Loucy (cell line): ENCODE measurements around the gene PHTF2.

Experiments used
- H2AFZ ChIP-seq: fragments of 200-600 bp; sonication (generic); 2 replicates; pipeline ENCODE4 v1.6.0; 2016; ENCODE audit warnings: antibody characterized with exemption, mild to moderate bottlenecking, low read length, moderate library complexity
- H3F3A ChIP-seq: fragments of 200-600 bp; 2 replicates; pipeline ENCODE4 v1.6.0; 2016; ENCODE audit warnings: antibody characterized with exemption, low read depth, mild to moderate bottlenecking
- H3K27me3 ChIP-seq: fragments of 200-600 bp; sonication (generic); 2 replicates; pipeline ENCODE4 v1.6.1; 2014; ENCODE audit warnings: low read length, mild to moderate bottlenecking; ENCODE audit not compliant: insufficient read depth, poor library complexity, severe bottlenecking
- H3K36me3 ChIP-seq: fragments of 200-600 bp; sonication (generic); 2 replicates; pipeline ENCODE4 v1.6.1; 2016; ENCODE audit warnings: low read length; ENCODE audit not compliant: insufficient read depth
- H3K4me1 ChIP-seq: fragments of 200-600 bp; sonication (generic); 2 replicates; pipeline ENCODE4 v1.5.1; 2014; ENCODE audit warnings: low read length, mild to moderate bottlenecking; ENCODE audit not compliant: insufficient read depth, poor library complexity, severe bottlenecking
- H3K4me2 ChIP-seq: fragments of 200-600 bp; sonication (generic); 2 replicates; pipeline ENCODE4 v1.6.0; 2014; ENCODE audit warnings: antibody characterized with exemption, low read length, low read depth, mild to moderate bottlenecking; ENCODE audit not compliant: poor library complexity, severe bottlenecking
- H3K4me3 ChIP-seq: fragments of 200-600 bp; sonication (generic); 2 replicates; pipeline ENCODE4 v1.5.1; 2014; ENCODE audit warnings: low read length, mild to moderate bottlenecking, mixed read lengths; ENCODE audit not compliant: poor library complexity, severe bottlenecking
- H3K79me2 ChIP-seq: fragments of 200-600 bp; sonication (generic); 2 replicates; pipeline ENCODE4 v1.6.1; 2014; ENCODE audit warnings: low read length; ENCODE audit not compliant: insufficient read depth
- H3K9ac ChIP-seq: fragments of 200-600 bp; sonication (generic); 2 replicates; pipeline ENCODE4 v1.6.0; 2014; ENCODE audit warnings: mild to moderate bottlenecking, low read depth, low read length, moderate library complexity; ENCODE audit not compliant: poor library complexity, severe bottlenecking
- H3K9me2 ChIP-seq: fragments of 200-600 bp; sonication (generic); replicated peaks from 2 replicates; pipeline ENCODE4 v1.6.1; 2016; ENCODE audit warnings: low read depth, low read length, mixed read lengths
- H3K9me3 ChIP-seq: fragments of 200-600 bp; sonication (generic); 2 replicates; pipeline ENCODE4 v1.6.1; 2014; ENCODE audit warnings: mild to moderate bottlenecking, antibody characterized with exemption, low read length, low read depth; ENCODE audit not compliant: insufficient read depth
- H4K20me1 ChIP-seq: fragments of 200-600 bp; sonication (generic); 2 replicates; pipeline ENCODE4 v1.6.0; 2014; ENCODE audit warnings: antibody characterized with exemption, low read length, mild to moderate bottlenecking; ENCODE audit not compliant: insufficient read depth, poor library complexity, severe bottlenecking
- EZH2phosphoT487 ChIP-seq: fragments of 200-600 bp; IDR thresholded peaks from 2 replicates; pipeline ENCODE4 v1.6.1; 2018; ENCODE audit warnings: antibody characterized with exemption, mild to moderate bottlenecking, moderate library complexity, borderline replicate concordance
- TF ChIP-seq, protein P1 (sequence below): fragments of 200-600 bp; sonication (generic); conservative IDR thresholded peaks from 2 replicates; pipeline ENCODE4 v1.5.1; 2014; ENCODE audit warnings: mild to moderate bottlenecking, antibody characterized with exemption, low read length

The PHTF2 gene

DNA sequence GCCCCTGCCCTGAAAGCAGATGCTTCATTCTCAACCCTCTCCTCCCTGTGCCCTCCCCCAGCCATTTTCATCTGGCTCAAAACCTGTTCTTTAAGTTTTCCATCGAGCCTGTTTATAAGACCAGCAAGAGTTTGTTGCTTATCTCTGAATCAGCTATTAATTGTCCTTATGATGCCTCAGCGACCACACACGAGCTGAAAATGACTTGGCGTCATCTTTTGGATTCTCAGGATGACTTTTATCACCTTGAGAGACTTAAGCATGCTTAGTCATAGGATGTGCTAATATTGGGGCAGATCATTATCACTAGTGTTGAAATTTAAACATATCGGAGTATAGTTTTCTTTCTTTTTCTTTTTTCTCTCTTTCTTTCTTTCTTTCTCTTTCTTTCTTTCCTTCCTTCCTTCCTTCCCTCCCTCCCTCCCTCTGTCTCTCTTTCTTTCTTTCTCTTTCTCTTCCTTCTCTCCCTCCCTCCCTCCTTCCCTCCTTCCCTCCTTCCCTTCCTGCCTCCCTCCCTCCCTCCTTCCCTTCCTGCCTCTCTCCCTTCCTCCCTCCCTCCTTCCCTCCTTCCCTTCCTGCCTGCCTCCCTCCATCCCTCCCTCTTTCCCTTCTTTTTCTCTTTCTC, 184.5 kb downstream of the PHTF2 start:
- H3K27me3 ChIP-seq: no peaks in the 10 kb centered on the region
- no peaks in the 10 kb centered on the region for H3F3A ChIP-seq
- H3K36me3 ChIP-seq: no peaks in the 10 kb centered on the region
- no peak overlapping the region for H3K4me2 ChIP-seq
- no peak overlapping the region for H2AFZ ChIP-seq
- H3K79me2 ChIP-seq: no peaks in the 10 kb centered on the region
- no peaks in the 10 kb centered on the region for H4K20me1 ChIP-seq
- no peaks in the 10 kb centered on the region for H3K9me3 ChIP-seq
- no peaks in the 10 kb centered on the region for H3K9me2 ChIP-seq
- no peak overlapping the region for H3K9ac ChIP-seq
- H3K4me3 ChIP-seq: no peak overlapping the region
- TF ChIP-seq EZH2phosphoT487: no peak
- TF ChIP-seq, protein P1, sequence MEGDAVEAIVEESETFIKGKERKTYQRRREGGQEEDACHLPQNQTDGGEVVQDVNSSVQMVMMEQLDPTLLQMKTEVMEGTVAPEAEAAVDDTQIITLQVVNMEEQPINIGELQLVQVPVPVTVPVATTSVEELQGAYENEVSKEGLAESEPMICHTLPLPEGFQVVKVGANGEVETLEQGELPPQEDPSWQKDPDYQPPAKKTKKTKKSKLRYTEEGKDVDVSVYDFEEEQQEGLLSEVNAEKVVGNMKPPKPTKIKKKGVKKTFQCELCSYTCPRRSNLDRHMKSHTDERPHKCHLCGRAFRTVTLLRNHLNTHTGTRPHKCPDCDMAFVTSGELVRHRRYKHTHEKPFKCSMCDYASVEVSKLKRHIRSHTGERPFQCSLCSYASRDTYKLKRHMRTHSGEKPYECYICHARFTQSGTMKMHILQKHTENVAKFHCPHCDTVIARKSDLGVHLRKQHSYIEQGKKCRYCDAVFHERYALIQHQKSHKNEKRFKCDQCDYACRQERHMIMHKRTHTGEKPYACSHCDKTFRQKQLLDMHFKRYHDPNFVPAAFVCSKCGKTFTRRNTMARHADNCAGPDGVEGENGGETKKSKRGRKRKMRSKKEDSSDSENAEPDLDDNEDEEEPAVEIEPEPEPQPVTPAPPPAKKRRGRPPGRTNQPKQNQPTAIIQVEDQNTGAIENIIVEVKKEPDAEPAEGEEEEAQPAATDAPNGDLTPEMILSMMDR: no peak
- no peaks in the 10 kb centered on the region for H3K4me1 ChIP-seq

DNA sequence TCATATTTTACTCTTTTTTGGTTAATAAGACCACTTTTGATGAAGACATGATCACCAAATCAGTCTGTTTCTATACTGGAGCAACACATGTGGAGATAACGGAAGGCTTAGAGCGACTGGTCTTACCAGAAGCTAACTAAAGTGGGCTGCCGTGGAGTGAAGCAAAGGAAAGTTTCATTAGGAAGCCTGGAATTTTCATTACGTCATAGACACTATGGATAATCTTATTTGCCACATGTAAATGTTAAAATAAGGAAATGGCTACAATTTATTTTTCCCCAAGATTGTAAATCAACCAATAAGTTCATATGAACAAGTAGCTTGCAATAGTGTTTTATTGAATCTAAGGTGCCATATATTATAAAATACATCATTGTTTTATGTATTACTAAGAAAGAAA, 185.4 kb downstream of the PHTF2 start:
- Histone ChIP-seq H3K4me3 (no peak overlapping the region), H4K20me1 (no peaks in the 10 kb centered on the region), H3K27me3 (no peaks in the 10 kb centered on the region), H3K4me2 (no peak overlapping the region), H2AFZ (no peak overlapping the region), H3K9me3 (no peaks in the 10 kb centered on the region), H3K36me3 (no peaks in the 10 kb centered on the region), H3K9ac (no peak overlapping the region), H3F3A (no peaks in the 10 kb centered on the region), H3K9me2 (no peaks in the 10 kb centered on the region), H3K79me2 (no peaks in the 10 kb centered on the region), H3K4me1 (no peaks in the 10 kb centered on the region)
- no peak for TF ChIP-seq EZH2phosphoT487
- TF ChIP-seq, protein P1: no peak

DNA sequence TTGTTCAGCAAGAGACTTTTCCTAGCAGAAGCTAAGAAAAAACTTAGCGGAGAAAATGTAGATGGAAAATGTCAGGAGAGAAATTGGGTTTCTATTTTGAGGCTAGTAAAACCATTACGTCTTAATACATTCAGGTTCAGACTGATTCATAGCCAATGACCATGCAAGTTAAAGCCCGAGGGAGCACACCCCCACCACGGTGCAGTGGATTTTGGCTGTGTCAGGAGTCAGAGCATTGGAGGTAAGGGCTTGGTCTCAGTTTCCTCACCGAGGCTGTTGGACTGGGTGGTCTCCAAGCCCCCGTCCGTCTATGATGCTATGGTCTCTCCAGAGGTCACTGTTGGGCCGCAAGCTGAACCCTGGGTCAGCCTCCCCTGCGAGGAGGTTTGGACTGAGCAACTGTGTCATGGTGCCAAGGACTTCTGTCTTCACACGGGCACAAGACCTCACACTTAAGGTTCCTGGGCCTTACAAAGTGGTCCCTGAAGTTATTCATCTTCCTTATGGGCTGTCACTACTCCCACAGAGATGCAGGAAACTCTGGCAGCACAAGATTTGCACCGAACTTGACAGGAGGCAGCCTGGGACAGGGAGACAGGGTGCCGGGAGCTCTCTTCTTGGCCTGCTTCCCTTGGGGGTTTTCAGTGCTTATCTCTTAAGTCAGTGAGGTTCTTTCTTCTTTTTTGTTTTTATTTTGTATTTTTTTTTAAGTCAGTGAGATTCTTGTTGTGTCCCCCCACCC, 186.8 kb downstream of the PHTF2 start:
- H3K4me3 ChIP-seq: no peak overlapping the region

More for the DNA sequence above, 186.8 kb downstream of the PHTF2 start:
- no peaks in the 10 kb centered on the region for H3F3A ChIP-seq
- H3K36me3 ChIP-seq: no peaks in the 10 kb centered on the region
- no peaks in the 10 kb centered on the region for H3K27me3 ChIP-seq
- H3K9me2 ChIP-seq: no peaks in the 10 kb centered on the region
- no peak overlapping the region for H3K9ac ChIP-seq
- no peaks in the 10 kb centered on the region for H3K79me2 ChIP-seq
- no peak overlapping the region for H2AFZ ChIP-seq
- TF ChIP-seq, protein P1: no peak
- TF ChIP-seq EZH2phosphoT487: no peak
- H3K4me1 ChIP-seq: no peaks in the 10 kb centered on the region
- no peak overlapping the region for H3K4me2 ChIP-seq
- H3K9me3 ChIP-seq: no peaks in the 10 kb centered on the region
- no peaks in the 10 kb centered on the region for H4K20me1 ChIP-seq
